ENCODE measurements around the gene OR4S2. TPM values are rescaled to one million over a fixed set of nuclear protein-coding genes. Genes with fewer than 3 reads are reported as not detected.

OR4S2 gene
- not detected in 3 replicates for total RNA-seq

GRCh38 chr11:55648027-55648426, at the start of gene OR4S2:
OR4S2 (plus strand) TSS chr11:55648327; CDS start chr11:55650904, 2,577 bp downstream.
- Mint-ChIP-seq H3K27ac (no peak within 1 kb of the TSS), H3K9me3 (peaks cover 22% of the 10 kb centered on the region), H3K27me3 (ENCODE audit: low read depth) (no peaks in the 10 kb centered on the region), H3K4me3 (no peak within 1 kb of the TSS), H3K36me3 (no peaks in the 10 kb centered on the region), H3K4me1 (no peaks in the 10 kb centered on the region)
- DNase-seq (ENCODE audit: low spot score in 2 of 2, unreplicated experiment in 2 of 2): no peak
- no peak for TF ChIP-seq CTCF (IDR thresholded peaks at IDR 0.05; ENCODE audit: unreplicated experiment)

GRCh38 chr11:55607545-55607944, 40.6 kb upstream of the OR4S2 start, which contains the start of gene OR4C11:
OR4C11 (minus strand) TSS chr11:55607645; CDS start chr11:55604373, 3,272 bp downstream.
- Mint-ChIP-seq H3K27ac (no peak within 1 kb of the TSS), H3K4me3 (no peak within 1 kb of the TSS), H3K27me3 (ENCODE audit: low read depth) (no peaks in the 10 kb centered on the region), H3K4me1 (no peaks in the 10 kb centered on the region), H3K9me3 (peaks cover 26% of the 10 kb centered on the region), H3K36me3 (no peaks in the 10 kb centered on the region)
- no peak for TF ChIP-seq CTCF (IDR thresholded peaks at IDR 0.05; ENCODE audit: unreplicated experiment)
- no peak for DNase-seq (ENCODE audit: low spot score in 2 of 2, unreplicated experiment in 2 of 2)

DNA sequence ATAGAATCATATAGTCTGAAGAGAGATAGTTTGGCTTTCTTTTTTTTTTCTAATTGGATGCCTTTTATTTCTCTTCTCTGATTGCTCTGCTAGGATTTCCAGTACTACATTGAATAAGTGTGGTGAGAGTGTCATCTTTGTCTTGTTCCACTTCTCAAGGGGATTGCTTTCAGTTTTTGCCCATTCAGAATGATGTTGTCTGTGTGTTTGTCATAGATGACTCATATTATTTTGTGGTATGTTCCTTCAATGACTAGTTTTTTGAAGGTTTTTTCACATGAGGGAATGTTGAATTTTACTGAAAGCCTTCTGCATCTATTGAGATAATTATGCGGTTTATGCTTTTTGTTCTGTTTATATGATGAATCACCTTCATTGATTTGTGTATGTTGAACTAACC, 23.6 kb upstream of the OR4S2 start:
- Mint-ChIP-seq H3K9me3 (peaks cover 39% of the 10 kb centered on the region), H3K27me3 (ENCODE audit: low read depth) (no peaks in the 10 kb centered on the region), H3K27ac (no peak overlapping the region), H3K4me3 (no peak overlapping the region), H3K4me1 (no peaks in the 10 kb centered on the region), H3K36me3 (no peaks in the 10 kb centered on the region)
- TF ChIP-seq CTCF (IDR thresholded peaks at IDR 0.05; ENCODE audit: unreplicated experiment): no peak
- DNase-seq (ENCODE audit: low spot score in 2 of 2, unreplicated experiment in 2 of 2): no peak

- H3K9me3 Mint-ChIP-seq: peaks cover 26% of the 10 kb centered on the region
- no peak within 1 kb of the TSS for H3K4me3 Mint-ChIP-seq
- no peaks in the 10 kb centered on the region for H3K4me1 Mint-ChIP-seq
- no peak within 1 kb of the TSS for H3K27ac Mint-ChIP-seq
- no peaks in the 10 kb centered on the region for H3K27me3 Mint-ChIP-seq (ENCODE audit: low read depth)
- DNase-seq (ENCODE audit: low spot score in 2 of 2, unreplicated experiment in 2 of 2): no peak
- no peaks in the 10 kb centered on the region for H3K36me3 Mint-ChIP-seq
- no peak for TF ChIP-seq CTCF (IDR thresholded peaks at IDR 0.05; ENCODE audit: unreplicated experiment)
Observed at GRCh38 chr11:55634813-55635212, 13.3 kb upstream of the OR4S2 start, which contains the start of gene OR4P4. OR4P4 (plus strand) TSS chr11:55635113.

GRCh38 chr11:55652560-55652959, 4.4 kb downstream of the OR4S2 start:
- Mint-ChIP-seq H3K9me3 (peaks cover 20% of the 10 kb centered on the region), H3K4me1 (no peaks in the 10 kb centered on the region), H3K27me3 (ENCODE audit: low read depth) (no peaks in the 10 kb centered on the region), H3K27ac (no peak overlapping the region), H3K36me3 (no peaks in the 10 kb centered on the region), H3K4me3 (no peak overlapping the region)
- no peak for TF ChIP-seq CTCF (IDR thresholded peaks at IDR 0.05; ENCODE audit: unreplicated experiment)
- no peak for DNase-seq (ENCODE audit: low spot score in 2 of 2, unreplicated experiment in 2 of 2)

DNA sequence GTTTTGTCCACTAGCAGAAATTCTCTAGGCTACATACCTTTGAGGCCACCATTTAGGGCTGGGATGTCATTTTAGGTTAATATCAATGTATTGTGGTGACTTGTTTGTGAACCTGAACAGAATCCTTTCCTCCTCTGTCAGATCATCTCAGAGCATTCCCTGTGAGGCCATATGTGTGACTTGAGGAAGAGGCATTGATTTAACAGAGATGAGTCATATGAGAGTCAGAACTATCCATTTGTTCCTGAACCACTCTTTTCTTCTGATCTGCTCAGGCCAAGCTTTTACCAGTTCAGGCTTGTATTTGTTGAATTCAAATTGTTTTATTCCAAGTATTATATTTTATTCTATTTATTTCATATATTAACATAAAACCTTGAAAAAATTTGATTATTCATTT, 7.0 kb downstream of the OR4S2 start:
- Mint-ChIP-seq H3K36me3 (no peaks in the 10 kb centered on the region), H3K27ac (no peak overlapping the region), H3K27me3 (ENCODE audit: low read depth) (no peaks in the 10 kb centered on the region), H3K4me3 (no peak overlapping the region), H3K9me3 (peaks cover 20% of the 10 kb centered on the region), H3K4me1 (no peaks in the 10 kb centered on the region)
- TF ChIP-seq CTCF (IDR thresholded peaks at IDR 0.05; ENCODE audit: unreplicated experiment): no peak
- DNase-seq (ENCODE audit: low spot score in 2 of 2, unreplicated experiment in 2 of 2): no peak

Measured in mesothelial cell of epicardium (in vitro differentiated cells).